ENCODE results near the gene CCL21. TPM values are rescaled to one million over a fixed set of nuclear protein-coding genes. Genes with fewer than 3 reads are reported as not detected.

CCL21 gene
- total and polyA plus RNA-seq, 12 donors: 1.3 to 44.5 (median 17.9) TPM

DNA sequence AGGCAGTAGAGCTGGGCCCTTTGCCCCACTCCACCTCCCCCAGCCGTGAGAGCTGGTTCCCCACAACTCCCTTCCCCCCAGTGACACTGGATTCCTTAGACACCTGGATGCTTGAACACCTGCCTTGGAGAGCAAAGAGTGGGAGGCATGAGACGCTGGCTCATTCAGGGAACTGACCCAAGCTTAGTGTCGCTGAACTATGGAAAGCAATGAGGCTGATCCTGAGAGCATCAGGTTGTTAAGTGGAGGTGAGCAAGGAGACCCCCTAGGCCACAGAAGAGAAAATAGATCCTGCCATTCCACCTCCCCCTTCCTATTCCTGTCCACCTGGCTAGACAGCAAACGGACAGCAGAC is 20.8 kb downstream of the CCL21 start:
- no peak for DNase-seq
- intact Hi-C loops (cut with DNase I): no loop called here
- peaks cover 0 to 43% (median 0%) of the 10 kb centered on the region in 9 donors for H3K4me1 ChIP-seq
- no peaks in the 10 kb centered on the region for H3K27me3 ChIP-seq
- WGBS, 2 donors: 71 to 88% methylated on average over 4 of the region's 4 CpGs
- no peak overlapping the region for H3K27ac ChIP-seq
- H3K9me3 ChIP-seq: no peaks in the 10 kb centered on the region
- no peak for TF ChIP-seq CTCF (IDR thresholded peaks at IDR 0.05)
- H3K4me3 ChIP-seq: no peak overlapping the region
- no peaks in the 10 kb centered on the region for H3K36me3 ChIP-seq
- no peak for ATAC-seq

DNA sequence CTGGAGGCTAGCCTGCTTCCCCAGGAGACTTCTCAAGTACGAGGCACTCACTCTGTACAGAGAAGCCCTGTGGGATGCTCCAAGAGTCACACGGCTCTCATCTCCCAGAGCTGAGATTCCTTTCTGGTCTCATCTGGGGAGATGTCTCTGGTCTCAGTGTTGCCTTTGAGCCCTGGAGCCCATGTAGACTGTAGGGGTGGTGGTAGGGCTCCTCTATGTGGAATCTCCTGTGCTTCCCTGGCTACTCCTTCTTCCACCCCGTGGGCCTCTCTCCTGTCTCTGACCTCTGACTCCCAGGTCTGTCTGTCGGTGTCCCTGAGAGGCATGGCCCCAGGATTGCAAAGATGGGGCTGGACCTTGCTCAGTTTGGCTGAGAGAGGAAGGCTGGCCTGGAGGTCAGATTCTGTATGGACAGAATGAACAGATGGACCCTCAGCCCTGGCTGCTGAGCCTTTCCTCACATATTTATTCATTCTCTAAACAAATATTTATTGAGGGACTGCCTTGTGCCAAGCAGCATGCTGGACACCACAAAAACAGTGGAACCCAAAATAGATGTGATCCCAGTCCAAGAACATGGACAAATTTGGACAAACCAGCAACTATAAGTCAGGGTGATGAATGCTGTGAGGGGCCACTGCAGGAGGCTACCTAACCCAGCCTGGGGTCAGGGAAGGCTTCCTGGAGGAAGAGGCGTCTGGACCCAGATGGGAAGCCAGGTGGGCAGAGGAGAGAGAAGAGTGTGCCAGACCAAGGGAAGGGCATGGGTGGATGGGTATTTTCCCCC is 21.4 kb downstream of the CCL21 start:
- TF ChIP-seq CTCF (IDR thresholded peaks at IDR 0.05): no peak
- intact Hi-C loops (cut with DNase I): no loop called here
- no peaks in the 10 kb centered on the region for H3K9me3 ChIP-seq

DNA sequence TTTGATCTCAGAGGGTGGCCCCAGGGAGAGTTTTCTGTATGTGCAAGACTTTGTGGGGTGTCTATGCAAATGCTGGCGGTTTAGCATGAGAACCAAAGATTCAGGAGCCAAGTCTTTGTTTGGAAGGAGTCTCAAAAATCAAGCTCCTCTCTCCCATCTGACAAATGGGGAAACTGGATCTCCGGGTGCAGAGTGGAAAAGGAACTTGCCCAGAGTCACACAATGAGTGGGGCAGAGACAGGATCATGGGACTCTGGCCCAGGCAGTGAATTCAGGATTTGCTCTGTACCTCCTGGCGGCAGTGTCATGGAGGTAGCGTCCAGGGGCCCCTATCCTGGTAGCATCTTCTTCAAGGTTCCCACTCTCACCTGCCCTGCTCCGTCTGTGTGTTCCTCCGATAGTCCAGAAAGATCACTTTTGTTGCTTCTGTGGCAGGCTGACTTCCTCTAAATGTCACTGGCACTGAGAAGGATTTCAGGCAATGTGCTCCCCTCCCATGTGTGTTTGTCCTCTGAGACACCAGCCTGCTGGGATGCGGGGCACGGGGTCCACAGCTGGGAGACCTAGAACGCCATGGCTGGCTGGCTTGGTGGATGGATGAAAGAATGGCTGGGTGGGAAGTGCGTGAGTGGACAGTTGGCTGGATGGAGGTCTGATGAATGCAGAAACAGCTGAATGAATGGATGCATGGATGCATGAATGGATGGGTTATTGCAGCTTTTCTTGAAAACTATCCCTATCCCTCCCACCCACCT is 22.5 kb downstream of the CCL21 start:
- no peak for ATAC-seq
- no peak for DNase-seq
- Histone ChIP-seq H3K4me1 (peaks cover 0 to 43% (median 0%) of the 10 kb centered on the region in 9 donors), H3K36me3 (no peaks in the 10 kb centered on the region), H3K27ac (no peak overlapping the region), H3K4me3 (no peak overlapping the region), H3K9me3 (no peaks in the 10 kb centered on the region), H3K27me3 (no peaks in the 10 kb centered on the region)
- WGBS, 2 donors: 91 to 93% methylated on average over 10 of the region's 10 CpGs
- intact Hi-C loops (cut with DNase I): no loop called here
- no peak for TF ChIP-seq CTCF (IDR thresholded peaks at IDR 0.05)

More for the DNA sequence above, 21.4 kb downstream of the CCL21 start:
- 76 to 80% methylated on average over 5 of the region's 5 CpGs for WGBS, 2 donors
- H3K36me3 ChIP-seq: no peaks in the 10 kb centered on the region
- H3K27me3 ChIP-seq: no peaks in the 10 kb centered on the region
- H3K4me1 ChIP-seq: peaks cover 0 to 43% (median 0%) of the 10 kb centered on the region in 9 donors
- no peak overlapping the region for H3K4me3 ChIP-seq
- no peak overlapping the region for H3K27ac ChIP-seq
- ATAC-seq (no peak), DNase-seq (no peak)

DNA sequence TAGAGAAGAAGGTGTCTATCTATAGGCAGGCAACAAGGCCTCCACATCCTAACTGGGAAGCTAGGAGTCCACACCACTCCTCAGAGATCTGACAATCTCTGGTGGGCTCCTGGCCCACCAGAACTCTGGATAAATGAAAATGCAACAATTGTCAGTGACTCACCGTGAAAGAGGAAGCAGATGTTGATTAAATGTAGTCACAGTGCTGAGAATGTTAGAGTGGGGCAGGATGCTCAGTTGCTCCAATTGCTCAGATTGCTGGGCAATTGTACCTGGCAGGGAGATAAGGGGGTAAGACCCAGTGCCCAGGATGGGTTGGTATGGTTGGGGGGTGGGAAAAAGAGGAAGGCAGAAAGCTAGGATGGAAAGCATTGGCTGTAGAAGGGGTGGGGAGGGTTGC is 23.2 kb downstream of the CCL21 start:
- DNase-seq (no peak), ATAC-seq (no peak)
- Histone ChIP-seq H3K36me3 (peaks cover 0 to 2% (median 0%) of the 10 kb centered on the region in 9 donors), H3K27me3 (no peaks in the 10 kb centered on the region), H3K27ac (peak overlapping the region in 1 of 10 donors; percentile 12), H3K4me1 (peaks cover 0 to 40% (median 0%) of the 10 kb centered on the region in 9 donors), H3K9me3 (no peaks in the 10 kb centered on the region), H3K4me3 (no peak overlapping the region)
- intact Hi-C loops (cut with DNase I): no loop called here
- WGBS, 2 donors: 51 to 55% methylated on average over 1 of the region's 1 CpG
- no peak for TF ChIP-seq CTCF (IDR thresholded peaks at IDR 0.05)
